ENCODE measurements around the gene DUSP12. TPM values are rescaled to one million over a fixed set of nuclear protein-coding genes. Genes with fewer than 3 reads are reported as not detected.

DUSP12 gene
- total and polyA plus RNA-seq, 2 donors (not counting 1 experiment from before 2014, with no cell fraction given): 35.6 to 35.8 TPM

- H3K9me3 ChIP-seq (ENCODE audit: control insufficient read depth, insufficient read depth, low read depth, low read length): no peaks in the 10 kb centered on the region
- no peaks in the 10 kb centered on the region for H3K79me2 ChIP-seq (ENCODE audit: control insufficient read depth, insufficient read depth, low read length)
- no peak overlapping the region for H2AFZ ChIP-seq (ENCODE audit: low read length)
- no peaks in the 10 kb centered on the region for H4K20me1 ChIP-seq (ENCODE audit: control insufficient read depth, extremely low read depth, insufficient read depth, low read length)
- no peaks in the 10 kb centered on the region for H3K36me3 ChIP-seq (ENCODE audit: control insufficient read depth, insufficient read depth, low read length)
- no peaks in the 10 kb centered on the region for H3K27me3 ChIP-seq (ENCODE audit: control insufficient read depth, insufficient read depth, low read length)
- H3K4me3 ChIP-seq (replicated peaks in 1 of 4; ENCODE audit: control extremely low read depth in 1 of 4, insufficient read depth in 1 of 4, low read depth in 3 of 4, low read length in 4 of 4): no peak overlapping the region
- H3K9ac ChIP-seq (ENCODE audit: insufficient read depth, low read length): no peak overlapping the region
- H3K27ac ChIP-seq (ENCODE audit: insufficient read depth, low read length): no peak overlapping the region
- no peak overlapping the region for H3K4me2 ChIP-seq (ENCODE audit: extremely low read depth, insufficient read depth, low read length)
- H3K4me1 ChIP-seq (ENCODE audit: control insufficient read depth, extremely low read depth, insufficient read depth, low read length): peaks cover 5% of the 10 kb centered on the region
- no peak for DNase-seq (ENCODE audit: low read depth in 2 of 2)
- TF ChIP-seq CTCF (conservative IDR thresholded peaks at IDR 0.05 in 1 of 2, IDR thresholded peaks at IDR 0.05 in 1 of 2; ENCODE audit: low read depth in 1 of 2, low read length in 2 of 2): no peak
- no peak for TF ChIP-seq EZH2 (IDR thresholded peaks at IDR 0.05; ENCODE audit: low read length, missing control alignments)
Measured at GRCh38 chr1:161739865-161740566, 9.6 kb upstream of the DUSP12 start.

GRCh38 chr1:161740921-161741320, 8.7 kb upstream of the DUSP12 start:
- H3K27me3 ChIP-seq (ENCODE audit: control insufficient read depth, insufficient read depth, low read length): no peaks in the 10 kb centered on the region
- H3K9me3 ChIP-seq (ENCODE audit: control insufficient read depth, insufficient read depth, low read depth, low read length): no peaks in the 10 kb centered on the region
- H3K4me2 ChIP-seq (ENCODE audit: extremely low read depth, insufficient read depth, low read length): no peak overlapping the region
- H2AFZ ChIP-seq (ENCODE audit: low read length): no peak overlapping the region
- DNase-seq (ENCODE audit: low read depth in 2 of 2): no peak
- H3K79me2 ChIP-seq (ENCODE audit: control insufficient read depth, insufficient read depth, low read length): no peaks in the 10 kb centered on the region
- H3K36me3 ChIP-seq (ENCODE audit: control insufficient read depth, insufficient read depth, low read length): no peaks in the 10 kb centered on the region
- peaks cover 5% of the 10 kb centered on the region for H3K4me1 ChIP-seq (ENCODE audit: control insufficient read depth, extremely low read depth, insufficient read depth, low read length)
- TF ChIP-seq EZH2 (IDR thresholded peaks at IDR 0.05; ENCODE audit: low read length, missing control alignments) (no peak), CTCF (conservative IDR thresholded peaks at IDR 0.05 in 1 of 2, IDR thresholded peaks at IDR 0.05 in 1 of 2; ENCODE audit: low read depth in 1 of 2, low read length in 2 of 2) (no peak)
- H3K4me3 ChIP-seq (replicated peaks in 1 of 4; ENCODE audit: control extremely low read depth in 1 of 4, insufficient read depth in 1 of 4, low read depth in 3 of 4, low read length in 4 of 4): no peak overlapping the region
- H4K20me1 ChIP-seq (ENCODE audit: control insufficient read depth, extremely low read depth, insufficient read depth, low read length): no peaks in the 10 kb centered on the region
- H3K27ac ChIP-seq (ENCODE audit: insufficient read depth, low read length): no peak overlapping the region
- H3K9ac ChIP-seq (ENCODE audit: insufficient read depth, low read length): no peak overlapping the region

DNA sequence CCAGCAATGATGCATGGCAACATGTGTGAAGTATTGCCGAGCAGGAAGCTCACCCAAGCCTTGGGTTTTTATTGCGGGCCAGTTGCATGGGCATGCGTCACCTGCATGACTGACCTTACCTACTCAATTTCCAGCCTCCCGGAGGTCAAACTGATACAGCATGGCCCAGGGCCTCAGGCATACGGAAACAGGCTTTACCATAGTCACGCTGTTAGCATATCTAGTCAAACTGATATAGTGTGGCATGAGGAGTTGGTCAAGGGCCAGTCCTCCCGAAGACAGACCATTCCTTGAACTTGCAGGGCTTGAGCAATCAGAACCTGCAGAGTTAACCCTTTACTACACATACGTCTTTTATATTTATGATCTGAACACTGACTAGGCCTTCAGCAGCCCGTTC, 6.4 kb upstream of the DUSP12 start:
- peak in 1 of 2 donors; percentile 33 for DNase-seq (ENCODE audit: low read depth in 2 of 2)
- H3K9ac ChIP-seq (ENCODE audit: insufficient read depth, low read length): no peak overlapping the region
- no peaks in the 10 kb centered on the region for H3K27me3 ChIP-seq (ENCODE audit: control insufficient read depth, insufficient read depth, low read length)

More for the DNA sequence above, 6.4 kb upstream of the DUSP12 start:
- no peaks in the 10 kb centered on the region for H3K9me3 ChIP-seq (ENCODE audit: control insufficient read depth, insufficient read depth, low read depth, low read length)
- no peak overlapping the region for H3K4me3 ChIP-seq (replicated peaks in 1 of 4; ENCODE audit: control extremely low read depth in 1 of 4, insufficient read depth in 1 of 4, low read depth in 3 of 4, low read length in 4 of 4)
- H3K36me3 ChIP-seq (ENCODE audit: control insufficient read depth, insufficient read depth, low read length): no peaks in the 10 kb centered on the region
- H4K20me1 ChIP-seq (ENCODE audit: control insufficient read depth, extremely low read depth, insufficient read depth, low read length): no peaks in the 10 kb centered on the region
- H3K27ac ChIP-seq (ENCODE audit: insufficient read depth, low read length): no peak overlapping the region
- no peak overlapping the region for H2AFZ ChIP-seq (ENCODE audit: low read length)
- H3K4me2 ChIP-seq (ENCODE audit: extremely low read depth, insufficient read depth, low read length): no peak overlapping the region
- TF ChIP-seq EZH2 (IDR thresholded peaks at IDR 0.05; ENCODE audit: low read length, missing control alignments): no peak
- TF ChIP-seq CTCF (conservative IDR thresholded peaks at IDR 0.05 in 1 of 2, IDR thresholded peaks at IDR 0.05 in 1 of 2; ENCODE audit: low read depth in 1 of 2, low read length in 2 of 2): no peak
- peaks cover 2% of the 10 kb centered on the region for H3K4me1 ChIP-seq (ENCODE audit: control insufficient read depth, extremely low read depth, insufficient read depth, low read length)
- no peaks in the 10 kb centered on the region for H3K79me2 ChIP-seq (ENCODE audit: control insufficient read depth, insufficient read depth, low read length)
